ENCODE data around the gene SASH1.
A peak's percentile ranks its signal among the peaks of the same experiment; 100 is the strongest.

SASH1 gene

DNA sequence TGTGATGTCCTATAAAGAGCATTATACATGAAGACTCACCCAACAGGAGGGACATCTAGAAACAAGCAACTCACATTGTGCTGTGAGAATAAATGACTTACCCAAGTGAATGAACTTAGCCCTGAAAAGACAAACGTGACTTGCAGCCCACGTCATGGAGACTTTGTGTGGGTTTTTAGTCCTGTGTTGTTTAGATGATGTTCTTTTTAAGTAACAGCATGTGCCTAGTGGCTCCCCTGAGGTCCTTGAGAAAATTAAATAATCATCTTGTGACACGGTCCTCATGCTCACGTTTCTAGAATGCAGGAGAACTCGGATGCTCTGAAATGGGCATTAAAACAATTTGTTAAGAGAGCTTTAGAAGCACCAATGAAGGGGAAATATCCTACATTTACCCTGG is 165.1 kb downstream of the SASH1 start:
- Histone ChIP-seq H3K36me3 (ENCODE audit: control insufficient read depth in 2 of 2, insufficient read depth in 1 of 2, low read length in 2 of 2) (no peaks in the 10 kb centered on the region), H3K27ac (ENCODE audit: extremely low read depth, low read depth, low read length) (no peak overlapping the region), H3K4me1 (ENCODE audit: control insufficient read depth, insufficient read depth, low read length) (peaks cover 5% of the 10 kb centered on the region), H3K9me3 (ENCODE audit: control insufficient read depth, insufficient read depth, low read depth, low read length) (no peaks in the 10 kb centered on the region), H3K4me3 (ENCODE audit: low read depth, low read length) (no peak overlapping the region)
- no peak for TF ChIP-seq ZBTB8A (tag by site-specific recombination; IDR thresholded peaks at IDR 0.05)
- TF ChIP-seq SP3 (tag by site-specific recombination; IDR thresholded peaks at IDR 0.05): no peak
- no peak for TF ChIP-seq SCRT2 (tag by site-specific recombination; IDR thresholded peaks at IDR 0.05)
- TF ChIP-seq MEIS1 (CRISPR knock-in tag; IDR thresholded peaks at IDR 0.05; ENCODE audit: borderline replicate concordance): no peak
- TF ChIP-seq, protein P1, sequence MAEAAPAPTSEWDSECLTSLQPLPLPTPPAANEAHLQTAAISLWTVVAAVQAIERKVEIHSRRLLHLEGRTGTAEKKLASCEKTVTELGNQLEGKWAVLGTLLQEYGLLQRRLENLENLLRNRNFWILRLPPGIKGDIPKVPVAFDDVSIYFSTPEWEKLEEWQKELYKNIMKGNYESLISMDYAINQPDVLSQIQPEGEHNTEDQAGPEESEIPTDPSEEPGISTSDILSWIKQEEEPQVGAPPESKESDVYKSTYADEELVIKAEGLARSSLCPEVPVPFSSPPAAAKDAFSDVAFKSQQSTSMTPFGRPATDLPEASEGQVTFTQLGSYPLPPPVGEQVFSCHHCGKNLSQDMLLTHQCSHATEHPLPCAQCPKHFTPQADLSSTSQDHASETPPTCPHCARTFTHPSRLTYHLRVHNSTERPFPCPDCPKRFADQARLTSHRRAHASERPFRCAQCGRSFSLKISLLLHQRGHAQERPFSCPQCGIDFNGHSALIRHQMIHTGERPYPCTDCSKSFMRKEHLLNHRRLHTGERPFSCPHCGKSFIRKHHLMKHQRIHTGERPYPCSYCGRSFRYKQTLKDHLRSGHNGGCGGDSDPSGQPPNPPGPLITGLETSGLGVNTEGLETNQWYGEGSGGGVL (tag by site-specific recombination; IDR thresholded peaks at IDR 0.05): no peak
- no peak for TF ChIP-seq SP7 (tag by site-specific recombination; IDR thresholded peaks at IDR 0.05)
- TF ChIP-seq, protein P2, sequence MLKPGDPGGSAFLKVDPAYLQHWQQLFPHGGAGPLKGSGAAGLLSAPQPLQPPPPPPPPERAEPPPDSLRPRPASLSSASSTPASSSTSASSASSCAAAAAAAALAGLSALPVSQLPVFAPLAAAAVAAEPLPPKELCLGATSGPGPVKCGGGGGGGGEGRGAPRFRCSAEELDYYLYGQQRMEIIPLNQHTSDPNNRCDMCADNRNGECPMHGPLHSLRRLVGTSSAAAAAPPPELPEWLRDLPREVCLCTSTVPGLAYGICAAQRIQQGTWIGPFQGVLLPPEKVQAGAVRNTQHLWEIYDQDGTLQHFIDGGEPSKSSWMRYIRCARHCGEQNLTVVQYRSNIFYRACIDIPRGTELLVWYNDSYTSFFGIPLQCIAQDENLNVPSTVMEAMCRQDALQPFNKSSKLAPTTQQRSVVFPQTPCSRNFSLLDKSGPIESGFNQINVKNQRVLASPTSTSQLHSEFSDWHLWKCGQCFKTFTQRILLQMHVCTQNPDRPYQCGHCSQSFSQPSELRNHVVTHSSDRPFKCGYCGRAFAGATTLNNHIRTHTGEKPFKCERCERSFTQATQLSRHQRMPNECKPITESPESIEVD (tag by site-specific recombination; IDR thresholded peaks at IDR 0.05): no peak
- no peak for TF ChIP-seq SCRT1 (tag by site-specific recombination; IDR thresholded peaks at IDR 0.05; ENCODE audit: borderline replicate concordance)
- no peak for TF ChIP-seq EGR2 (tag by site-specific recombination; IDR thresholded peaks at IDR 0.05; ENCODE audit: low read depth)
- TF ChIP-seq ZSCAN23 (tag by site-specific recombination; IDR thresholded peaks at IDR 0.05): no peak
- no peak for TF ChIP-seq KLF10 (tag by site-specific recombination; IDR thresholded peaks at IDR 0.05)
- TF ChIP-seq, protein P3, sequence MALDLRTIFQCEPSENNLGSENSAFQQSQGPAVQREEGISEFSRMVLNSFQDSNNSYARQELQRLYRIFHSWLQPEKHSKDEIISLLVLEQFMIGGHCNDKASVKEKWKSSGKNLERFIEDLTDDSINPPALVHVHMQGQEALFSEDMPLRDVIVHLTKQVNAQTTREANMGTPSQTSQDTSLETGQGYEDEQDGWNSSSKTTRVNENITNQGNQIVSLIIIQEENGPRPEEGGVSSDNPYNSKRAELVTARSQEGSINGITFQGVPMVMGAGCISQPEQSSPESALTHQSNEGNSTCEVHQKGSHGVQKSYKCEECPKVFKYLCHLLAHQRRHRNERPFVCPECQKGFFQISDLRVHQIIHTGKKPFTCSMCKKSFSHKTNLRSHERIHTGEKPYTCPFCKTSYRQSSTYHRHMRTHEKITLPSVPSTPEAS (tag by site-specific recombination; IDR thresholded peaks at IDR 0.05): no peak
- TF ChIP-seq ZNF610 (tag by site-specific recombination; IDR thresholded peaks at IDR 0.05; ENCODE audit: borderline replicate concordance): no peak
- no peak for TF ChIP-seq ZNF169 (tag by site-specific recombination; IDR thresholded peaks at IDR 0.05)
- no peak for TF ChIP-seq GLI2 (tag by site-specific recombination; IDR thresholded peaks at IDR 0.05; ENCODE audit: borderline replicate concordance, low read depth)
- TF ChIP-seq ZNF37A (tag by site-specific recombination; IDR thresholded peaks at IDR 0.05): no peak
- no peak for TF ChIP-seq ZNF623 (tag by site-specific recombination; IDR thresholded peaks at IDR 0.05)
- no peak for TF ChIP-seq ZFP3 (tag by site-specific recombination; IDR thresholded peaks at IDR 0.05; ENCODE audit: low read depth)
- TF ChIP-seq ZNF223 (tag by site-specific recombination; IDR thresholded peaks at IDR 0.05): no peak
- ChIA-PET CTCF (interaction anchor here (1.5 kb wide), 1 partner anchor 16 kb away, joined by 3 read pairs; no protein-coding TSS in a partner anchor), POLR2A (no interaction called here)

DNA sequence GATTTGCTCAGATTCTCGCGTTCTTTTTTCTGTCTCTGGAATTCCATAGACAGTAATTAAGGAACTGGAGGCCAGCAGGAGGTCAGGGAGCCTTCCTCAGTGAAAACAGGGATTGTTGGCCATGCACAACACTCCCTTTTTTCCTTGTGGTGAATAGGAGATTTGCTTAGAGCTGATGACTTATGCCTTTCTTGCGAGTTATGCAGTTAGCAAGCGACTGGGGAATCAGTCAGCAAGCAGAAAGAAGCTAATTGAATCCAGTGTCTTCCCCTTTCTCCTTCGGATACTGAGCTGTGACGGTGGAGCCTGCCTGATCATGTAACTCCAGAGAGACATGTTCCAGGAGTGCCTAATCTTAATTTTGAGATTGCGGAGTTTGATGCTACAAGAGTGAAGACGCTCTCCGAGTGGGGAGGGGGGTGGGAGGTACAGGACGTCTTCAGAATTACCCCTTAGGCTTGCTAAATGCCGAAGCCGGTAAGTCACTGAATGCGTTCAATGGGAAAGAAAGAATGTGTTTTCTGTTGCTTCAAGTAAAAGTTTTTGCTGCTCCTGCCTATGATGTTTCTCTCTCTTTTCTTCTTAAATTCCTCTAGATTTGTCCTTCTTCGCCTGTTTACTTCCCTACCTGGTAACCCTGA is 165.9 kb downstream of the SASH1 start:
- no peak overlapping the region for H3K4me3 ChIP-seq (ENCODE audit: low read depth, low read length)
- no peaks in the 10 kb centered on the region for H3K9me3 ChIP-seq (ENCODE audit: control insufficient read depth, insufficient read depth, low read depth, low read length)
- POLR2A ChIA-PET: no interaction called here
- H3K27ac ChIP-seq (ENCODE audit: extremely low read depth, low read depth, low read length): no peak overlapping the region
- peaks cover 5% of the 10 kb centered on the region for H3K4me1 ChIP-seq (ENCODE audit: control insufficient read depth, insufficient read depth, low read length)
- TF ChIP-seq ZNF19 (tag by site-specific recombination; IDR thresholded peaks at IDR 0.05; ENCODE audit: low read depth) (no peak), TRIM28 (IDR thresholded peaks at IDR 0.05; ENCODE audit: borderline replicate concordance, low read length) (0 out of 2 replicates have a peak, but pooled peaks have one; percentile 13), ZNF350 (tag by site-specific recombination; IDR thresholded peaks at IDR 0.05) (no peak), ZNF610 (tag by site-specific recombination; IDR thresholded peaks at IDR 0.05; ENCODE audit: borderline replicate concordance) (no peak), ZNF501 (tag by site-specific recombination; IDR thresholded peaks at IDR 0.05) (no peak), ZNF76 (tag by site-specific recombination; IDR thresholded peaks at IDR 0.05; ENCODE audit: borderline replicate concordance, low read depth) (no peak)
- no peaks in the 10 kb centered on the region for H3K36me3 ChIP-seq (ENCODE audit: control insufficient read depth in 2 of 2, insufficient read depth in 1 of 2, low read length in 2 of 2)
- CTCF ChIA-PET: interaction anchor here (0.9 to 1.5 kb wide), 2 partner anchors 17 to 43 kb away, joined by 3 read pairs; no protein-coding TSS in a partner anchor

Data from HEK293 (cell line).